Measurements from ENCODE around the gene ADCY10.

GRCh38 chr1:167791281-167792187, 122.4 kb downstream of the ADCY10 start:
- no peak for TF ChIP-seq POLR2A (IDR thresholded peaks at IDR 0.05)
- TF ChIP-seq, protein P1, sequence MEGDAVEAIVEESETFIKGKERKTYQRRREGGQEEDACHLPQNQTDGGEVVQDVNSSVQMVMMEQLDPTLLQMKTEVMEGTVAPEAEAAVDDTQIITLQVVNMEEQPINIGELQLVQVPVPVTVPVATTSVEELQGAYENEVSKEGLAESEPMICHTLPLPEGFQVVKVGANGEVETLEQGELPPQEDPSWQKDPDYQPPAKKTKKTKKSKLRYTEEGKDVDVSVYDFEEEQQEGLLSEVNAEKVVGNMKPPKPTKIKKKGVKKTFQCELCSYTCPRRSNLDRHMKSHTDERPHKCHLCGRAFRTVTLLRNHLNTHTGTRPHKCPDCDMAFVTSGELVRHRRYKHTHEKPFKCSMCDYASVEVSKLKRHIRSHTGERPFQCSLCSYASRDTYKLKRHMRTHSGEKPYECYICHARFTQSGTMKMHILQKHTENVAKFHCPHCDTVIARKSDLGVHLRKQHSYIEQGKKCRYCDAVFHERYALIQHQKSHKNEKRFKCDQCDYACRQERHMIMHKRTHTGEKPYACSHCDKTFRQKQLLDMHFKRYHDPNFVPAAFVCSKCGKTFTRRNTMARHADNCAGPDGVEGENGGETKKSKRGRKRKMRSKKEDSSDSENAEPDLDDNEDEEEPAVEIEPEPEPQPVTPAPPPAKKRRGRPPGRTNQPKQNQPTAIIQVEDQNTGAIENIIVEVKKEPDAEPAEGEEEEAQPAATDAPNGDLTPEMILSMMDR (IDR thresholded peaks at IDR 0.05) = no peak

Measured in Peyer's patch (tissue), 4 donors.